ENCODE measurements around the gene PCCB.
"Not testable (repeated sequence)": the region's sequence is repeated elsewhere in the genome, so short reads cannot be mapped to it uniquely, and the experiment has no call there.

Gene PCCB
- total RNA-seq = 43.0 to 94.8 (median 72.2) reads per million in 17 experiments

- peak; percentile 95 to 97 (median 96) for DNase-seq
Observed at GRCh38 chr3:136250059-136250902, at the start of gene PCCB. Gene PCCB (plus strand): TSS chr3:136250340. CDS start chr3:136250376, 36 bp downstream.

GRCh38 chr3:136207489-136208115 is 42.5 kb upstream of the PCCB start:
- no peak for DNase-seq

- DNase-seq = no peak
Observed at GRCh38 chr3:136209921-136210320, 40.2 kb upstream of the PCCB start.

GRCh38 chr3:136211547-136211946 is 38.6 kb upstream of the PCCB start:
- DNase-seq = peak in 3 of 4 experiments; percentile 25 to 35 (median 25)

- DNase-seq = not testable (repeated sequence)
Observed at GRCh38 chr3:136222746-136223145, 27.4 kb upstream of the PCCB start.

GRCh38 chr3:136232413-136232812 is 17.7 kb upstream of the PCCB start:
- no peak for DNase-seq

- DNase-seq = no peak
Observed at GRCh38 chr3:136235545-136235944, 14.6 kb upstream of the PCCB start.

GRCh38 chr3:136236109-136236508 is 14.0 kb upstream of the PCCB start:
- no peak for DNase-seq

- no peak for DNase-seq
Observed at GRCh38 chr3:136237103-136237502, 13.0 kb upstream of the PCCB start.

GRCh38 chr3:136237961-136238649 is 12.0 kb upstream of the PCCB start:
- DNase-seq = no peak

GRCh38 chr3:136239094-136239493 is 11.0 kb upstream of the PCCB start:
- DNase-seq = no peak

GRCh38 chr3:136245691-136246090 is 4.4 kb upstream of the PCCB start:
- no peak for DNase-seq

GRCh38 chr3:136247436-136247835 is 2.7 kb upstream of the PCCB start:
- no peak for DNase-seq

- no peak for DNase-seq
Observed at GRCh38 chr3:136247855-136248590, 2.1 kb upstream of the PCCB start.

- DNase-seq = no peak
Observed at GRCh38 chr3:136249091-136249490, 1.0 kb upstream of the PCCB start.

- peak in 1 of 4 experiments; percentile 12 for DNase-seq
Observed at GRCh38 chr3:136249593-136249992, 547 bp upstream of the PCCB start.

GRCh38 chr3:136250903-136251460 is 842 bp downstream of the PCCB start:
- DNase-seq = peak; percentile 51 to 76 (median 66)

- no peak for DNase-seq
Observed at GRCh38 chr3:136251511-136251910, 1.4 kb downstream of the PCCB start.

GRCh38 chr3:136255672-136256406 is 5.7 kb downstream of the PCCB start:
- DNase-seq = no peak

- no peak for DNase-seq
Observed at GRCh38 chr3:136258199-136258598, 8.1 kb downstream of the PCCB start.

- no peak for DNase-seq
Observed at GRCh38 chr3:136261826-136262225, 11.7 kb downstream of the PCCB start.

GRCh38 chr3:136262559-136262958 is 12.4 kb downstream of the PCCB start:
- no peak for DNase-seq
